Smooth muscle cell (in vitro differentiated cells): Measurements from ENCODE around the gene CSRP3. TPM values are rescaled to one million over a fixed set of nuclear protein-coding genes. Genes with fewer than 3 reads are reported as not detected.
A peak's percentile ranks its signal among the peaks of the same experiment; 100 is the strongest.

Experiments
- DNase-seq: peaks from one replicate; lab custom pipeline; 2025; ENCODE audit not compliant: unreplicated experiment; lab: John Stamatoyannopoulos, UW
- H2AFZ ChIP-seq: fragments of 200-600 bp; sonication (generic); 2 replicates; pipeline ENCODE4 v1.6.0; 2016; ENCODE audit warnings: antibody characterized with exemption, low read depth, mild to moderate bottlenecking
- H3F3A ChIP-seq: fragments of 200-600 bp; sonication (generic); 2 replicates; pipeline ENCODE4 v1.6.0; 2017; ENCODE audit warnings: antibody characterized with exemption, low read depth
- H3K27ac ChIP-seq: fragments of 200-600 bp; sonication (generic); 2 replicates; pipeline ENCODE4 v1.5.1; 2016; ENCODE audit warnings: low read depth, mild to moderate bottlenecking
- H3K27me3 ChIP-seq: fragments of 200-600 bp; sonication (generic); 2 replicates; pipeline ENCODE4 v1.6.1; 2016; ENCODE audit warnings: low read depth, mild to moderate bottlenecking
- H3K36me3 ChIP-seq: fragments of 200-600 bp; sonication (generic); 2 replicates; pipeline ENCODE4 v1.5.1; 2016; ENCODE audit warnings: low read depth
- H3K4me1 ChIP-seq: fragments of 200-600 bp; sonication (generic); 2 replicates; pipeline ENCODE4 v1.5.1; 2016; ENCODE audit warnings: low read depth
- H3K4me2 ChIP-seq: fragments of 200-600 bp; sonication (generic); 2 replicates; pipeline ENCODE4 v1.6.0; 2016; ENCODE audit warnings: mild to moderate bottlenecking
- H3K4me3 ChIP-seq: fragments of 200-600 bp; sonication (generic); 2 replicates; pipeline ENCODE4 v1.5.1; 2016; ENCODE audit warnings: mild to moderate bottlenecking
- H3K79me2 ChIP-seq: fragments of 200-600 bp; sonication (generic); 2 replicates; pipeline ENCODE4 v1.6.0; 2016; ENCODE audit warnings: low read depth, mild to moderate bottlenecking
- H3K9ac ChIP-seq: fragments of 200-600 bp; sonication (generic); 2 replicates; pipeline ENCODE4 v1.6.0; 2016; ENCODE audit warnings: low read depth
- H3K9me3 ChIP-seq: fragments of 200-600 bp; sonication (generic); replicated peaks from 2 replicates; pipeline ENCODE4 v1.5.1; 2016; ENCODE audit warnings: low read depth
- H4K20me1 ChIP-seq: fragments of 200-600 bp; sonication (generic); 2 replicates; pipeline ENCODE4 v1.6.0; 2016; ENCODE audit warnings: low read depth
- CTCF ChIP-seq: fragments of 200-600 bp; sonication (generic); IDR thresholded peaks from 2 replicates; pipeline ENCODE4 v1.5.1; 2017; ENCODE audit warnings: borderline replicate concordance, mild to moderate bottlenecking, antibody characterized with exemption; ENCODE audit not compliant: insufficient read depth, poor library complexity, severe bottlenecking
- WGBS: methylation state at CpG from one replicate; pipeline ENCODE4 v1.1.7; 2016; ENCODE audit warnings: low lambda C conversion rate; 5-methylcytosine and 5-hydroxymethylcytosine counted together
- polyA plus RNA-seq: library from polyadenylated mRNA; unstranded; fragments of >200 nt; fragmentation: Nextera tagmentation; extraction: Ambion mirVana; gene quantifications from 2 replicates; pipeline ENCODE4 v1.2.1, GENCODE V29; 2016
- total RNA-seq: library from RNA; depleted of rRNA; stranded (reverse); fragments of >200 nt; gene quantifications from 2 replicates; pipeline ENCODE4 v1.2.3, GENCODE V29; 2014

The CSRP3 gene
- total and polyA plus RNA-seq, 2 experiments from 2014 or later = not detected

DNA sequence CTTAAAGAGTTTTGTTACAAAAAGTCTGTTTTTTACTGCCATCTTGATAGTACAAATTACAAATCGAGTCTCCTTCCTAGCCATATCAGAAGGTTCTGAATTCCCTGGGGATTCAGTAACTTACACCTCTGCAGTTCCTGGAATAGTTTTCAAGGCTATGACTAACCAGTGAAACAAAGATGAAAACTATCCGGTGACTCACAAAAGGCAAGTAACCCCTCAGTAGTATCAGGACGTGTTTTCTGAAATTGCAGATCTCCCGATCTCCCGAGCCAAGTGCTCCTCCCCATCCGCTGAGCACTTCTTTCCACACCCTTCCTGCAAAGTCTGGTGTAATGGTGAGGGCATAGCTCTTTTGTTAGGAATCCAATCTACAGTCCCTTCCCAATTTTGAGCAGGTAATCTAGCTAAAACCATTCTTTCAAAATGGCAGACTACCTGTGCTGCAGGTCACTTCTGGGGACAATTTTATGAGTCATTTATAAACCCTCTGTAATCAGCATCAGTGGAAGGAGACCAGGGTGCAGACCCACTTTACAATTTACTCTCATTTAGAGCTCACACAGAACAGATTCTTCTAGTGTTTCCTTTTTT lies 31.2 kb upstream of the CSRP3 start:
- Histone ChIP-seq H4K20me1 (no peaks in the 10 kb centered on the region), H3K9ac (no peak overlapping the region), H3K79me2 (no peaks in the 10 kb centered on the region), H3K27me3 (no peaks in the 10 kb centered on the region), H3F3A (no peaks in the 10 kb centered on the region), H2AFZ (peak overlapping the region; percentile 54), H3K27ac (peak overlapping the region; percentile 62), H3K4me3 (no peak overlapping the region), H3K9me3 (no peaks in the 10 kb centered on the region), H3K4me1 (no peaks in the 10 kb centered on the region), H3K4me2 (peak overlapping the region; percentile 10), H3K36me3 (no peaks in the 10 kb centered on the region)
- no peak for TF ChIP-seq CTCF
- WGBS = 43% methylated on average over 6 of the region's 6 CpGs
- DNase-seq = no peak

DNA sequence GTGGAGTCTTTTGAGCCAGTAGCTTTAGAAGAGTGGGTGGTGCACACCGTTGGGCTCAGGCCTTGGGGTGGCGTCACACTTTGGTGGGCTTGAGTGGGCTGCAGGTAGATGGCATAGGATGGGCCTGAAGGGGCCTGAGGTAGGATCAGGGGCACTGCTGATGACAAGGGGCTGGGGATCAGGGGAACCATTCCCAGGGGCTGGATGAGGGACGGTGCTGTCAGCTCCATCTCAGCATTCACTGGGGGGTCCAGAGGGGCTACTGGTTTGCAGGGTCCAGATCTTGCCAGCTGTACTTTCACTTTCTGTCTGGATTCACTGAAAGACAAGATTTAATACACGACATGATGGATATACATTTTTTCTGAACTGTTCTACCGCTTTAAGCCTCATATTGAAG lies 27.9 kb upstream of the CSRP3 start:
- Histone ChIP-seq H3K9ac (no peak overlapping the region), H3K36me3 (no peaks in the 10 kb centered on the region), H3K4me1 (no peaks in the 10 kb centered on the region), H3K4me3 (no peak overlapping the region), H3K79me2 (no peaks in the 10 kb centered on the region), H3K27ac (peak overlapping the region; percentile 30), H3K9me3 (no peaks in the 10 kb centered on the region), H3K27me3 (no peaks in the 10 kb centered on the region), H4K20me1 (no peaks in the 10 kb centered on the region), H3F3A (no peaks in the 10 kb centered on the region), H3K4me2 (no peak overlapping the region), H2AFZ (no peak overlapping the region)
- DNase-seq = no peak
- 98% methylated on average over 5 of the region's 5 CpGs for WGBS
- no peak for TF ChIP-seq CTCF

DNA sequence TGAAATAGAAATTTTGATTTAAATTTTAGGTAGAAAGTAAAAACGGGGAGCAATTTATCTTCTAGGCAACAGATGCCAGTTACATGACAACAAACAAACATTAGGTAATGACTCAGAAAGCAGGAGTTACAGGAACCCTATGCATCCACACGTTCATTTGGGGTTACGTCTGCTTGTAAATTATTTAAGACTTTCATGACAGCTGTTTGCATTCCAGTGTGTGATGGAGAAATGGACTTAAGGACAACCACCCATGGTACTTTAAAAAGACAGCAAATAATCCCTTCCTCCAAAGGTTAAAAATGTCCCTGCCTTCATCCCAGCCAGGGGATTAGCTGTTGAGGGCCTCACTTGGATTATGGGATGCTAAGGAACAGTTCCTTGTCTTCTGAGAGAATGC lies 27.2 kb upstream of the CSRP3 start:
- no peak for TF ChIP-seq CTCF
- Histone ChIP-seq H3K4me2 (no peak overlapping the region), H2AFZ (no peak overlapping the region), H3K9ac (peak overlapping the region; percentile 14), H3K9me3 (no peaks in the 10 kb centered on the region), H3K36me3 (no peaks in the 10 kb centered on the region), H3F3A (no peaks in the 10 kb centered on the region), H3K4me1 (no peaks in the 10 kb centered on the region), H4K20me1 (no peaks in the 10 kb centered on the region), H3K27ac (peak overlapping the region; percentile 30), H3K79me2 (no peaks in the 10 kb centered on the region), H3K4me3 (no peak overlapping the region), H3K27me3 (no peaks in the 10 kb centered on the region)
- 40% methylated on average over 3 of the region's 3 CpGs for WGBS
- no peak for DNase-seq

DNA sequence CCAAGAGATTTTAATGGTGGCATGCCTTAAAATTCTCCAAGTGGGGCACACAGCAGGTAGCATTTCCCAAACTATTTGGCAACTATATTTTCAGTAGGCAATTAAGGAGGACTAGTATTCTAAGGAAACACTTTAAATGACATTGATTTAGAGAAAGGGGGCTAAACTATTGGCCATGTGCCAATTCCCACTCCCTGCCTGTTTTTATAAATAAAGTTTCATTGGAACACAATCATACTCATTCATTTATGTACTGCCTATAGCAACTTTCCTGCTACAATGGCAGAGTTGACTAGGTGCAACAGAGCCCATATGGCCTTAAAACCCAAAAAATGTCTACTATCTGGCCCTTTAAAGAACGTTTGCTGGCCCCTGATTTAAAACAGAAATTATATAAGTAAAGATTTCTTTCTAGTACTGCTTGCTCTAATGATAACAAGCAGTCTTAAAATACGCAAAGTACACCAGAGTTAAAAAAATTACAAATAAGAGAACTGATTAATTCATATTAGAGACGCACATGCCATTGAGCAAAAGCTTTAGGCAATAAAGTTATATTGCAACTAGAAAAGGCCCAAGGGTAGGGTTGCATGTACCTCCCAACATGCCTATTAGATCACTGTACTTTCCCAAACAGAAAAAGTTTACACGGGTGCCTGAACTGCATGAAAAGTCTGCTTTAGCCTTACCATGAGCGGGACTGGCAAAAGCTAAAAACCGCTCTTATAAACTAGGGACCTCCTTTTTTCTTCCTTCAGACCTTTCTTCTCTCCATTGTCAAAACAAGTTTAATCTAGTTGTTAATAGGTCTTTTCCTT lies 24.8 kb upstream of the CSRP3 start:
- Histone ChIP-seq H3K4me2 (no peak overlapping the region), H3K4me3 (no peak overlapping the region), H3K9ac (no peak overlapping the region), H3K4me1 (no peaks in the 10 kb centered on the region), H3K9me3 (no peaks in the 10 kb centered on the region), H3K36me3 (no peaks in the 10 kb centered on the region), H4K20me1 (no peaks in the 10 kb centered on the region), H3K27ac (no peak overlapping the region), H3F3A (no peaks in the 10 kb centered on the region), H3K27me3 (no peaks in the 10 kb centered on the region), H2AFZ (no peak overlapping the region), H3K79me2 (no peaks in the 10 kb centered on the region)
- 91% methylated on average over 6 of the region's 6 CpGs for WGBS
- DNase-seq = no peak
- TF ChIP-seq CTCF = no peak
